GM19455 (cell line): Measurements from ENCODE around the gene SRA1.

Experiments used
- ATAC-seq: cut with Tn5 transposase; IDR thresholded peaks from one replicate; pipeline ENCODE4 v1.9.1; 2021; ENCODE audit not compliant: unreplicated experiment

The SRA1 gene

DNA sequence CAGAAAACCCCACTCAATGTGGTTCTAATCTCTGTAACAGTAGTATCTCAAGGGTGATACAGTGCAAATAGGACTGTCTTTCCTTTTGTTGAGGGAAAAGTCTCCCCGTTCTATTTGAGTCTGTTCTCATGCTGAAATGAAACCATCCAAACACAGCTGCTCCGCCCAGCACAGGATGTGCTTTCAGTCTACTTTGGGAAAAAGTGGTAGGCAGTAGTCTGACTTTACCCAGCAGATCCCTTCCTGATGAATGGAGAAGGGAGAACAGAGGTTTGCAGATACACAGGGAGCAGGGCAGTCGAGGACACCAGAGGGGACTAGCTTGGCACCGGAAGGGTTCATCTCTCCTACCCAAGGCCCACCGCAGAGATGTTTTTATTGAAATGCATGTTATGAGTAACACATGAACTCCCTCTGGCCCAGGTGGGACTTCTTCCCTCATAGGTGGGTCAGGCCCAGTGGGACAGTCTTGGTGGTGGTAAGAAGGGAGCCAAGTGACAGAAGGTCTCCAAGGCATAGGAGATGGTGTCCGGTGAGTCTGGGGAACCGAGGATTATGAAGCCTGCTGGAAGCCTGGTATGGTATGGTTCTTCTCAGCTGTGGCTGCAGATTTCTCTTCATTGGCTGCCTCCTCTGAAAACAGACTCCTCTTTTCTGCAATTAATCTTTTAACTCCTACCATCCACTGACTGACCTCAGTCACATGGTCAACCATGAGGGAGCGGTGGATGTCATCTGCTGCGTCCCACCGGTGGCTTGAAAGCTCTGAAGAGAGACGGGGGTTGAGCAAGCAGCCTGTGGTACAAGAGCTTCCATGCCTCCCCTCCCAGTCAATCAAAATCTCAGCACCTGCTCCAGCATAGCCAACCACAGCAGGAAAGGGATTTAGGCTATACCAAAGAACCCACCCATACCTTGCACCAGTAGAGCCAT is 6.9 kb downstream of the SRA1 start:
- no peak for ATAC-seq

DNA sequence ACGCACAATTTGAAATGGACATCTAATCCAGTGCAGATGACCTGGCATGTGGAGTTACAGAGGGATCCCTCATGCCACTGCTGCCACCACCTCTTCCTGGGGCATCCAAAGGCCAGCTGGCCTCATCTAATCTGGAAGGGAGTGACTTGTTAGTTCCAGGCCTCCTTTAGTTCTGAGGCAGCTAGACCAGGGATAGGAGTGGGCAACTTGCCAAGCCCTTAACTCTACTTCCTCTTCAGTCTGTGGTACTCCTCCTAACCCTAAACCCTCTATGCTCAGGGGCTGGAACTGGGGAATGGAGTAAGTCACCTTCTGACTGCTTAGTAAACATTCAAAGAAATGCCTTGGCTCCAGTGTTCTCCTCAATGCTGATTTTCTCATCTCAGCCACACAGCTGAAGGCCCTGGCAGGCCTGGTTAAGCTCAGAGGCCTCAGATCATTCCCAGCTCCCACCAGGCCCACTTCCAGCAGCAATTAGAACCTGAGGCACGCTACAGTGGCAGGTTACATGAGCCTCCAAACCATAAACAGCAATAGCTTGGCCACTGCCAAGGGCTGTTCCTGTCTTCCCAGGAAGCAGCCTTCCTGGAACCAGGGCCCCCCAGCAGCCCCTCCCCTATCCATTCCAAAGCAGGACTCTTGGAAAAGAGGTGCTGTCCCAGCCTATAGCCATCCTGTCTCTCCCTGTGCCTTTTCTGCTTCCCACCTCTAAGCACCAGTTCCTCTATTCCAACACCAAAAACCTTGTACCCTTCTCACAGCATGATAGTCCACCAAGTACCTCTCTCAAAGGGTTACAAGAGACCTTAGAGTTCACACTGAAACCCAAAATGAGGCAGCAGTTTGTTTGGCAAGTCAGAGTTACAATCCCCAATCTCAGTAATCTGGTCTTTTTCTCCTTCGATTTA is 7.8 kb downstream of the SRA1 start:
- ATAC-seq, result no peak

DNA sequence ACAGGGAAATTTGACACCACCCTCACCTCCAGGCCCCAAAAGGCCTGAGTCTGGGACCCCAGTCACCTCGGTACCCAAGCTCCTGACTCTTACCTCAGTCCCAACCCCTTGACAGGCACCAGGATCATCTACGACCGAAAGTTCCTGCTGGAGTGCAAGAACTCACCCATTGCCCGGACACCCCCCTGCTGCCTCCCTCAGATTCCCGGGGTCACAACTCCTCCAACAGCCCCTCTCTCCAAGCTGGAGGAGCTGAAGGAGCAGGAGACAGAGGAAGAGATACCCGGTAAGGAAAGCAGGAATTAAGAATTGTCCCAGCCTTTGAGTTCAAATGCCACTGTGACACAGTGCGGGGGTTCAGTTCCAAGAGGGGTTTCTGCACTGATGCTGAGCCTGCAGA is 8.5 kb downstream of the SRA1 start:
- ATAC-seq, result no peak

DNA sequence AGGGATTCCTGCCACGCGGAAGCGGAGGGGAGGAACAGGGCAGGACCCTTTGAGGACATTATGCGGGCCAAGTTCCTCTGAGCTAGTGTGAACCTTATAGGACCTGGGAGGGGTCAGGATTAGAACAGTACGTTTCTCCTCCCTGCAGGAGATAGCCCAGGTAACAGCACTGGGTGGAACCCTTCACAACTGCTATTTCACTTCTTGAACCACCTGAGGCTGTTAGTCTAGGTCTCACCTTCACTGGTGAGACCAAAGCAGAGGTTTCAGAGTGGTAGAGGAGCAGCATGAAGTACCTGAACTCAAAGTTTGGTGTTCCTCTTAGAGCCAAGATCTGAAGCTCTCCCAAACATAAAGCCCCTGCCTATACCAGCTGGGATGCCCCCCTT is 9.0 kb downstream of the SRA1 start:
- ATAC-seq, result no peak

DNA sequence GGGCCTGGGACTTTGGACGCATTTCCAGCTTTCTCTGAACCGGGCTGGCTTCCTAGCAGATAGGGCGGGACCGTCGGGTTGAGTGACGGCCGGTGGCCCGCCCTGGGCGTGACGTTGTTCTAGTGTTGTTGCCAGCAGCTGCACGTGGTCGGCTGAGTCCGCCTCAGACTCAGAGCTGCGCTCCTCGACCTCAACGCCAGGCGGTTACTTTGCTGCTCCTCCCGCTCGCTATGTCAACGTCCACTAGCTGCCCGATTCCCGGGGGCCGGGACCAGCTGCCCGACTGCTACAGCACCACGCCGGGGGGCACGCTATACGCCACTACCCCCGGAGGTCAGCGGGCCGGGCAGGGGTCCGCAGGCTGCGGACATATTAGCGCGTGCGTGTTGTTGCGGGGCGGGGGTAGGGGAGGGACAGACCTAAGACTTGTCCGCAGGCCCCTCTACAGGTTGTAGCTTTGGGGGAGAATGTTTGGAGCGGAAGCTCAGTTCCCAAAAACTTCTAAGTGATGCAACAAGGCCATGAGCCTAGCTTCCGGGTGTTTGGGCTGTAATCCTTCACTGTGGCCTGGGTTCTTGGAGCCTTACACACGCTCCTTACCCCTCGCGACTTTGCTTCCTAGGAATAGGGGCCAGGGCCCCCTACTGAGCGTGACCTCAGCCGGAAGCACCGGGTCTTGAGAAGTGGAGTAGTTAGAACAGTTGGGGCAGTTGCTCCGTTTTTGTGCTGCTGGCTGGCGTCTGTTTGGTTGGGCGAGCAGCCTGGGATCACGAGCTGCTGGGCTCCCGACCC is 9.6 kb downstream of the SRA1 start, which contains the start of gene EIF4EBP3:
TSS of gene EIF4EBP3 (plus strand) at position 155 of the 792 bp plus-strand sequence. CDS start at position 231, 76 bp downstream.
- ATAC-seq, result peak; percentile 93

DNA sequence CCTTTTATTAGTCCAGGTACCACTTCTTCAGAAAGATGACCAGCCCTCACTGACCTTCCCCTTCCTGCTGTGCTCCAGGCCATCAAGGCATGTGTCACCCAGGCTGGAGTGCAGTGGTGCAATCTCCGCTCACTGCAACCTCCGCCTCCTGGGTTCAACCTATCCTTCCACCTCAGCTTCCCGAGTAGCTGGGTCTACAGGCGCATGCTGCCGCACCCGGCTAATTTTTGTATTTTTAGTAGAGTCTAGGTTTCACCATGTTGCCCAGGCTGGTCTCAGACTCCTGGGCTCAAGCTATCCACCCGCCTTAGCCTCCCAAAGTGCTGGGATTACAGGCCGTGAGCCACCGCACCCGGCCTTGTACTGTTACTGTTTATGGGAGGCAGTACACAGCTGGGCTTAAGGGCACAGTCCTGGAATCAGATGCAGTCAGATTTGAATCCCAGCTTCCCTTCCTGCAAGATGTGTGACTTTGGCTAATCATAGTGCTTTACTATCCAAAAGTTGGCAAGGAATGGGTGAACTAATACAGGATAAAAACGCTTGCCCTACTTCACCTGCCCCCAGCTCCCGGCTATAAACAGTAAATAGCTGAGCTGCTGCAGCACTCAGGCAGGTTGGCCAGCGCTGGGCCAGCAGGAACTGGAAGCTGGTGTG is 10.3 kb downstream of the SRA1 start:
- no peak for ATAC-seq

DNA sequence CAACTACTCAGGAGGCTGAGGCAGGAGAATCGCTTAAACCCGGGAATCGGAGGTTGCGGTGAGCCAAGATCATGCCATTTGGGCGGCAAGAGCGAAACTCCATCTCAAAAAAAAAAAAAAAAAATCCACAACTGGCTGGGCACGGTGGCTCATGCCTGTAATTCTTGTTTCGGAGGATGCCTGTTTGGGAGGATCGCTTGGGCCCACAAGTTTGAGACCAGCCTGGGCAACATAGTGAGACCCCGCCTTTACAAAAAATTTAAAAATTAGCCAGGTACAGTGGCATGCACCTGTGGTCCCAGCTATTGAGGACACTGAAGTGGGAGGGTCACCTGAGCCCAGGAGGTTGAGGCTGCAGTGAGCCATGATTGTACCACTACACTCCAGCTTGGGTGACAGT is 11.7 kb downstream of the SRA1 start:
- ATAC-seq, result no peak

DNA sequence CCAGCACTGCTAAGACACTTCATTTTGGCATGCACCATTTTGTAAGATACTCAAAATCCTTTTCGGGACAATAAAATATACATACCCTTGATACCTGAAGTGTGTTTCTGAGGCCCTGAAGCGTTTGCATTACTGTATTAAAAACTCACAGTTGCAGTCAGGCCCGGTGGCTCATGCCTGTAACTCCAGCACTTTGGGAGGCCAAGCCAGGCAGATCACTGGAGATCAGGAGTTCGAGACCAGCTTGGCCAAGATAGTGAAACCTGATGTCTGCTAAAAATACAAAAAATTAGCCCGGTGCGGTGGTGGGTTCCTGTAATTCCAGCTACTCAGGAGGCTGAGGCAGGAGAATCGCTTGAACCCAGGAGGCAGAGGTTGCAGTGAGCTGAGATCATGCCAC is 12.3 kb downstream of the SRA1 start:
- no peak for ATAC-seq

DNA sequence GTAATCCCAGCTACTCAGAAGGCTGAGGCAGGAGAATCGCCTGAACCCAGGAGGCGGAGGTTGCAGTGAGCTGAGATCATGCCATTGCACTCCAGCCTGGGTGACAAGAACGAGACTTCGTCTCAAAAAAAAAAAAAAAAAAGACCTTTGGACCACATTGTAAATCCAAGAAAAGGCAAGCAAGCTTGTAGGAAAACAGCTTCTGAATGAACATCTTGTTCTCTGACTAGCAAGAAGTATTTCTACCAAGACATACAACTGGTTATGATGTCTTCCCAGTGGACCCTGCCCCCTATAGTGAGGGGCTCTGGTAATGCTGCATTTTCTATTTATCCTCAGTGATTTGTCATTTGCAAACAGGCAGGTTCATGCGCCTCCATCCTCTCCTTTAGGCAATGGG is 14.3 kb downstream of the SRA1 start:
- ATAC-seq, result no peak

DNA sequence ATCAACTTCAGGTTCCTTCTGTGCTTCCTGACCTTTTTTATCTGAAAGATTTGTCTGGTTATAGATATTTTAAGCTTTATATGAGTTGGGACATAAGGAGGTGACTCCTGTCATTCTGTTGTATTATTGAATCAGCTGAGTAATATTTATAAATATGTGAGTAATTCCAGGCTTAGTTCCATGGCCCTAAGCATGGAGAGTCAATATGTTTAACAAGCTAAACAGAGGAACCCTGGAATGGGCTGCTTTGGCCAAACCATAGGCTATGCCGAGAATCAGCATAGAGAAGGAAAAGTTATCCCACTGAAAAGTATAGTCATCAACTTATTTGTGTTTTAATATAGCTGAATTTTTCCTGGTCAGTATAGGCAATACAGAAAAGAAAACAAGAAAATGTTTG is 17.0 kb downstream of the SRA1 start:
- ATAC-seq, result no peak

DNA sequence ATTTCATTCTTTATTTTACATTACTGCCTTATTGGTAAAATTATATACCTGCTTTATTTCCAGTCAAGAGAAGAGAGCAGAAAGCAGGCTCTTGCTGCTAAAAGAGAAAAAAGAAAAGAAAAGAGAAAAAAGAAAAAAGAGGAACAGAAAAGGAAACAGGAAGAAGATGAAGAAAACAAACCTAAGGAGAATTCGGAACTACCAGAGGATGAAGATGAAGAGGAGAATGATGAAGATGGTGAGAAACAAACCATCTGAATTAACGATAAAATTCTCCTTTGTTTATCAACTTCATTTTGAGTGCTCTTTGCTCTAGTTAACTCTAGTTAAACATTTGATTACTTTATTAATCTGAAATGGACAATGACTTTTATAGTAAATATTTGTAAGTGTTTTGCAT is 33.3 kb downstream of the SRA1 start:
- no peak for ATAC-seq

DNA sequence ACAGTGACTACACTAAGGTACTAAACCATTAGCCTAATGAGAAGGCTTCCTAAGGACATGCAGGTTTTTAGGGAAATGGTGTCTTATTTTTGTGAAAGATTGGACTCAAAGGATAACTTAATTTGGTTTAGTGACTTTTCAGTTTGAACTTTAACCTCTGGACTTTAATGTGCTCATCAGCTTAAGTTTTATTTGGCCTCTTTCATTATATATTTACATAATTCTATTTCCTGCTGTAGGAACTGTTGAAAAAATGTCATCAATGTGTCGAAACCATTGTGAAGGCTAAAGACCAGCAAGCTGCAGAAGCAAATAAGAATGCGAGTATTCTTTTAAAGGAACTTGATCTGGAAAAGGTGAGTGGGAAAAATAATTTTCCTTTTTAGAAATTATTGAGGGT is 44.1 kb downstream of the SRA1 start:
- no peak for ATAC-seq

DNA sequence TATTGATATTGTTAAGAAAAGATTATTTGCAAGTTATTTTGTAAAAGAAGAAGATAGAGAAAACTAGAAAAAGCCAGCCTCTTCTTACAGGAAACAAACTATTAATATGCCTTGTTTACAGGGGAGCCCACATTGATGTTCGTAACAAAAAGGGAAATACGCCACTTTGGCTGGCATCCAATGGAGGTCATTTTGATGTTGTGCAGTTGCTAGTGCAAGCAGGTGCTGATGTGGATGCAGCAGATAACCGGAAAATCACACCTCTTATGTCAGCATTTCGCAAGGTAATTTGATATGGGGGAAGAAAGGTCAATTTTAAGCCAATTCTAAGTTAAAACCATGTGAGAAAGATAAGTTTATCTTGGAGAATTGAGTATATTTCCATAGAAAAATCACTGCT is 47.4 kb downstream of the SRA1 start:
- no peak for ATAC-seq

DNA sequence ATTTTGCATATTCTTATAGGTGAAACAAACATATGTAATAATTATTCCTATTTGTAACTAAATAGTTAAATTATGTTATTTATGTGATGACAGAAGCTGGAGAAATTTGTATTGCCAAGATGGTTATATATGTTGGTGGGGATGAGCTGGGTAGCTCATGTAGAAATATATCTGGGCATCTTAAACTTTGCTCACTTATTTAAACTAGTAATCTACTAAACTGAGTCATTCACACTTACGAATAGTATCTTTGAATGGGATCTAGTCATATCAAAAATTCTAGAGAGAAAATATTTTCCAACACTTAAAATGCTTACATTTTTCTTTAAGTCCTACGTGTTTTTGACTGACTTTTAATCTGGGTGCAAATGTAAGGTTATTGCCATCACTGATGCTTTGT is 54.4 kb downstream of the SRA1 start:
- ATAC-seq, result no peak
